Spinal cord (tissue), 10 donors: ENCODE results near the gene POLR3K. TPM values are rescaled to one million over a fixed set of nuclear protein-coding genes. Genes with fewer than 3 reads are reported as not detected.

ENCODE experiments used
- DNase-seq, 6 donors: peaks; one replicate each; pipeline versions ENCODE4 v3.0.0 to v3.0.0-alpha.2; 2013 to 2015; ENCODE audit warnings: low spot score in 6 of 6, low read depth in 4 of 6
- H3K27ac ChIP-seq: one replicate; pipeline ENCODE4 v1.5.1; 2013; ENCODE audit warnings: low read depth, low read length, control low read depth
- H3K27me3 ChIP-seq: one replicate; pipeline ENCODE4 v1.6.1; 2013; ENCODE audit warnings: low read length; ENCODE audit not compliant: control insufficient read depth, insufficient read depth
- H3K36me3 ChIP-seq: one replicate; pipeline ENCODE4 v1.6.1; 2013; ENCODE audit warnings: low read length; ENCODE audit not compliant: control insufficient read depth, insufficient read depth
- H3K4me1 ChIP-seq: one replicate; pipeline ENCODE4 v1.6.1; 2013; ENCODE audit warnings: low read length; ENCODE audit not compliant: control insufficient read depth, insufficient read depth
- H3K4me3 ChIP-seq: one replicate; pipeline ENCODE4 v1.5.1; 2013; ENCODE audit warnings: low read depth, low read length, control low read depth
- H3K9me3 ChIP-seq: one replicate; pipeline ENCODE4 v1.6.1; 2013; ENCODE audit warnings: low read length; ENCODE audit not compliant: control insufficient read depth, insufficient read depth
- WGBS: methylation state at CpG from one replicate; pipeline ENCODE4 v1.1.5; 2013; ENCODE audit warnings: missing lambda C conversion rate; ENCODE audit not compliant: insufficient coverage; 5-methylcytosine and 5-hydroxymethylcytosine counted together
- long read RNA-seq, 4 donors: transcript quantifications; one replicate each; lab custom pipeline, GENCODE V29; 2026
- polyA plus RNA-seq, 2 donors: library from polyadenylated mRNA; unstranded; fragments of 120-200 nt; gene quantifications; one replicate each; pipeline ENCODE4 v1.2.1, GENCODE V29; 2013; ENCODE audit not compliant: insufficient read length in 2 of 2
- total RNA-seq, 2 donors: library from RNA; depleted of rRNA in 1 of 2; stranded (reverse); fragments of 120-200 nt in 1 of 2; fragments of >200 nt in 1 of 2; gene quantifications; one replicate each; pipeline versions ENCODE4 v1.2.3 to v1.2.4, GENCODE V29; 2013 to 2014
- donor health status: healthy.

The POLR3K gene
- 1 to 10 TPM; 4.6 to 5.1 TPM for total RNA-seq
- polyA plus RNA-seq = 10 to 100 TPM; 16.9 to 18.8 TPM
- long read RNA-seq, donor 1, transcript POLR3K-201 (3 exons, 1,392 nt) = major isoform, 33 of 33 reads
- long read RNA-seq, donor 1, partial matches to known transcripts = 0 of 33 reads
- long read RNA-seq, donor 1, other reads (novel, unspliced or antisense) = 0 of 33 reads
- long read RNA-seq, donor 2, transcript POLR3K-201 (3 exons, 1,392 nt) = major isoform, 11 of 11 reads
- long read RNA-seq, donor 2, partial matches to known transcripts = 0 of 11 reads
- long read RNA-seq, donor 2, other reads (novel, unspliced or antisense) = 0 of 11 reads
- long read RNA-seq, donor 3, transcript POLR3K-201 (3 exons, 1,392 nt) = major isoform, 15 of 15 reads
- long read RNA-seq, donor 3, partial matches to known transcripts = 0 of 15 reads
- long read RNA-seq, donor 3, other reads (novel, unspliced or antisense) = 0 of 15 reads
- long read RNA-seq, donor 4, transcript POLR3K-201 (3 exons, 1,392 nt) = major isoform, 17 of 138 reads
- long read RNA-seq, donor 4, partial matches to known transcripts = 29 of 138 reads
- long read RNA-seq, donor 4, other reads (novel, unspliced or antisense) = 92 of 138 reads

- Histone ChIP-seq H3K4me1 (peaks cover 18% of the 10 kb centered on the region), H3K27me3 (no peaks in the 10 kb centered on the region), H3K36me3 (peaks cover 36% of the 10 kb centered on the region), H3K9me3 (no peaks in the 10 kb centered on the region), H3K27ac (peak within 1 kb of the TSS; percentile 70), H3K4me3 (peak within 1 kb of the TSS; percentile 78)
- peak; percentile 89 to 99 (median 98) for DNase-seq
- WGBS = under 1% methylated on average over 86 of the region's 91 CpGs
These were observed at the start of gene POLR3K, which contains the start of gene SNRNP25 for GRCh38 chr16:53346-54236. Gene POLR3K (minus strand): TSS chr16:53608. CDS start chr16:53586, 22 bp downstream. Gene SNRNP25 (plus strand): TSS chr16:53828. CDS start chr16:54017, 189 bp downstream.

- H3K9me3 ChIP-seq = no peaks in the 10 kb centered on the region
- DNase-seq = peak in 1 of 6 donors; percentile 60
- peak overlapping the region; percentile 82 for H3K27ac ChIP-seq
- peaks cover 36% of the 10 kb centered on the region for H3K4me1 ChIP-seq
- H3K27me3 ChIP-seq = no peaks in the 10 kb centered on the region
- no peak overlapping the region for H3K4me3 ChIP-seq
- peaks cover 70% of the 10 kb centered on the region for H3K36me3 ChIP-seq
- 61% methylated on average over 19 of the region's 19 CpGs for WGBS
These were observed 48.9 kb upstream of the POLR3K start for GRCh38 chr16:102060-102855.

GRCh38 chr16:101586-101985 lies 48.2 kb upstream of the POLR3K start:
- Histone ChIP-seq H3K4me3 (no peak overlapping the region), H3K36me3 (peaks cover 74% of the 10 kb centered on the region), H3K27ac (peak overlapping the region; percentile 82), H3K27me3 (no peaks in the 10 kb centered on the region), H3K9me3 (no peaks in the 10 kb centered on the region), H3K4me1 (peaks cover 36% of the 10 kb centered on the region)
- WGBS = 82% methylated on average over 3 of the region's 6 CpGs
- DNase-seq = no peak

GRCh38 chr16:100989-101388 lies 47.6 kb upstream of the POLR3K start:
- Histone ChIP-seq H3K4me3 (no peak overlapping the region), H3K9me3 (no peaks in the 10 kb centered on the region), H3K27me3 (no peaks in the 10 kb centered on the region), H3K36me3 (peaks cover 74% of the 10 kb centered on the region), H3K27ac (no peak overlapping the region), H3K4me1 (peaks cover 38% of the 10 kb centered on the region)
- WGBS = 78% methylated on average over 5 of the region's 5 CpGs
- no peak for DNase-seq

- no peak overlapping the region for H3K27ac ChIP-seq
- H3K9me3 ChIP-seq = no peaks in the 10 kb centered on the region
- no peak for DNase-seq
- no peak overlapping the region for H3K4me3 ChIP-seq
- 97% methylated on average over 8 of the region's 8 CpGs for WGBS
- H3K4me1 ChIP-seq = peaks cover 44% of the 10 kb centered on the region
- no peaks in the 10 kb centered on the region for H3K27me3 ChIP-seq
- H3K36me3 ChIP-seq = peaks cover 76% of the 10 kb centered on the region
These were observed 44.4 kb upstream of the POLR3K start for GRCh38 chr16:97822-98221.

- Histone ChIP-seq H3K9me3 (no peaks in the 10 kb centered on the region), H3K27ac (no peak overlapping the region), H3K27me3 (no peaks in the 10 kb centered on the region), H3K36me3 (peaks cover 78% of the 10 kb centered on the region), H3K4me1 (peaks cover 44% of the 10 kb centered on the region), H3K4me3 (no peak overlapping the region)
- DNase-seq = peak in 2 of 6 donors; percentile 73 to 84
- WGBS = 7% methylated on average over 10 of the region's 11 CpGs
These were observed 43.5 kb upstream of the POLR3K start for GRCh38 chr16:96935-97381.

- WGBS = 91% methylated on average over 5 of the region's 5 CpGs
- Histone ChIP-seq H3K27ac (no peak overlapping the region), H3K36me3 (peaks cover 71% of the 10 kb centered on the region), H3K9me3 (no peaks in the 10 kb centered on the region), H3K4me1 (peaks cover 53% of the 10 kb centered on the region), H3K27me3 (no peaks in the 10 kb centered on the region), H3K4me3 (no peak overlapping the region)
- DNase-seq = no peak
These were observed 41.5 kb upstream of the POLR3K start for GRCh38 chr16:94918-95265.

GRCh38 chr16:92431-93339 lies 39.3 kb upstream of the POLR3K start:
- H3K9me3 ChIP-seq = no peaks in the 10 kb centered on the region
- H3K27ac ChIP-seq = no peak overlapping the region
- 76% methylated on average over 14 of the region's 15 CpGs for WGBS
- peak in 1 of 6 donors; percentile 29 for DNase-seq
- H3K27me3 ChIP-seq = no peaks in the 10 kb centered on the region
- H3K4me3 ChIP-seq = no peak overlapping the region
- H3K4me1 ChIP-seq = peaks cover 53% of the 10 kb centered on the region
- peaks cover 75% of the 10 kb centered on the region for H3K36me3 ChIP-seq
